ENCODE measurements around the gene VWA7.
A peak's percentile ranks its signal among the peaks of the same experiment; 100 is the strongest.
"Not testable (repeated sequence)": the region's sequence is repeated elsewhere in the genome, so short reads cannot be mapped to it uniquely, and the experiment has no call there.

VWA7 gene

DNA sequence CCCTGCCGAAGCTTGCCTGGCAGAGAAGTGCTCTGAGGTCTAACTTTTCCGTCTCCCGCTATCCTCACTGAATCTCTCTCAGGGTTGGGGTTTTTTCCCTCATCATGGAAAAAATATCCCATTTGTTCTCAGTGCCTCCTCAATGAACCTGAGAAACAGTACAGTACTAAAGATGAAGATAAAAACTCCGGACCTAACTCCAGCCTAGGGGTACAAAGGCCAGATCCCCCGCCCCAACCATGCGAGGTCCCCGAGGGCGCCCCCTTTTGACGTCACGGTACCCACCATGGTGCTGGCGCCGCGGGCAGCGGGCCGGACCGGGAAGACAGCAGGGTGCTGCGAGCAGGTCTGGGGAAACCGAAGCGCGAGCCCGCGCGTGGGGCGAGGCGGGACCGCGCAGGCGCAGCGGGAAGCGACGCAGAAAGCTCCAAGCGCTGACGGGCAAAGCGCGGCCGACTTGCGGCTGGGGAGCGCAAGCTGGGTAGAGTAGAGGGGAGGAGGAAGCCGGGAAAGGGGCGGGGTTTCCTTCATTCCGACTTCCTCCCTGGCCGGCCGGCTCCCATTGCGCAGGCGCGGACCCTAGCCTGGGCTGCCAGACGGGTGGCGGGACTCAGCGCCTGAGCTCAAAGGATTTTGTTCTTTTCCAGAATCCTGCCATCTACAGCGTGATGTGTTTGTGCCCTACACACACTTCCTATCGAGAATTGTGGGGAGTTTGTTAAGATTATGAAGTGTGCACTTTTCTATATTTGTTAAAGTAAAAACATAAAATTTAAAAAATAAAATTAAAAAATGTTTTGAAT, 29.5 kb upstream of the VWA7 start, which contains the start of gene LSM2:
TSS of gene LSM2 (minus strand) at position 497 of the 803 bp plus-strand sequence. CDS start at position 288, 209 bp downstream.
- DNase-seq (ENCODE audit: insufficient read length, low spot score): peak; percentile 89
- TF ChIP-seq, protein P1, sequence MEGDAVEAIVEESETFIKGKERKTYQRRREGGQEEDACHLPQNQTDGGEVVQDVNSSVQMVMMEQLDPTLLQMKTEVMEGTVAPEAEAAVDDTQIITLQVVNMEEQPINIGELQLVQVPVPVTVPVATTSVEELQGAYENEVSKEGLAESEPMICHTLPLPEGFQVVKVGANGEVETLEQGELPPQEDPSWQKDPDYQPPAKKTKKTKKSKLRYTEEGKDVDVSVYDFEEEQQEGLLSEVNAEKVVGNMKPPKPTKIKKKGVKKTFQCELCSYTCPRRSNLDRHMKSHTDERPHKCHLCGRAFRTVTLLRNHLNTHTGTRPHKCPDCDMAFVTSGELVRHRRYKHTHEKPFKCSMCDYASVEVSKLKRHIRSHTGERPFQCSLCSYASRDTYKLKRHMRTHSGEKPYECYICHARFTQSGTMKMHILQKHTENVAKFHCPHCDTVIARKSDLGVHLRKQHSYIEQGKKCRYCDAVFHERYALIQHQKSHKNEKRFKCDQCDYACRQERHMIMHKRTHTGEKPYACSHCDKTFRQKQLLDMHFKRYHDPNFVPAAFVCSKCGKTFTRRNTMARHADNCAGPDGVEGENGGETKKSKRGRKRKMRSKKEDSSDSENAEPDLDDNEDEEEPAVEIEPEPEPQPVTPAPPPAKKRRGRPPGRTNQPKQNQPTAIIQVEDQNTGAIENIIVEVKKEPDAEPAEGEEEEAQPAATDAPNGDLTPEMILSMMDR (IDR thresholded peaks at IDR 0.05; ENCODE audit: insufficient read depth, missing control alignments): no peak
- no peak for FAIRE-seq

DNA sequence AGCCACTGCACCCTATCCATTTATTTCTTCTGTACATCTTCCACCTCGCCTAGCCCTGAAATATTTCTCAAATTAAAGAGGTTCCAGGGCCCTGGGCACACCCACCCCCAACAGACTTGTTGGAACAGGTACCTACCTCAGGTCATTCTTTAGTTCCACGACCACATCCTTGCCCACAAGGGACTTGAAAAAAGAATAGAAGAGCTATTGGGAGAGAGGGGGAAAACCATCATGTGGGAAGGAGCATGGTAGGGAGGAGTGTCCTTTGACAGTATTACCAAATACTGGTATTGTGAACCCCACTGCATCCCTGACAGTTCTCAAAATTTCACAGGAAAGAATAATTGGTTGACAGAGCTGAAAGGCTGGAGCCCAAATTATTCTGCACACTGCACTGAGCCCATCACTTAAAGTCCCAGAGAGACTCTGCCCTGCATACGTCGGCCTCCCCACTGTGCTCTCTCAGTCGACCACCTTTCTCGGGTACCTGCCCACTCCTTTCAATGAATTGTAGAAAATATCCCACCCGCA, 28.9 kb upstream of the VWA7 start:
- DNase-seq (ENCODE audit: insufficient read length, low spot score) (no peak), FAIRE-seq (no peak)
- TF ChIP-seq, protein P1 (IDR thresholded peaks at IDR 0.05; ENCODE audit: insufficient read depth, missing control alignments): no peak

DNA sequence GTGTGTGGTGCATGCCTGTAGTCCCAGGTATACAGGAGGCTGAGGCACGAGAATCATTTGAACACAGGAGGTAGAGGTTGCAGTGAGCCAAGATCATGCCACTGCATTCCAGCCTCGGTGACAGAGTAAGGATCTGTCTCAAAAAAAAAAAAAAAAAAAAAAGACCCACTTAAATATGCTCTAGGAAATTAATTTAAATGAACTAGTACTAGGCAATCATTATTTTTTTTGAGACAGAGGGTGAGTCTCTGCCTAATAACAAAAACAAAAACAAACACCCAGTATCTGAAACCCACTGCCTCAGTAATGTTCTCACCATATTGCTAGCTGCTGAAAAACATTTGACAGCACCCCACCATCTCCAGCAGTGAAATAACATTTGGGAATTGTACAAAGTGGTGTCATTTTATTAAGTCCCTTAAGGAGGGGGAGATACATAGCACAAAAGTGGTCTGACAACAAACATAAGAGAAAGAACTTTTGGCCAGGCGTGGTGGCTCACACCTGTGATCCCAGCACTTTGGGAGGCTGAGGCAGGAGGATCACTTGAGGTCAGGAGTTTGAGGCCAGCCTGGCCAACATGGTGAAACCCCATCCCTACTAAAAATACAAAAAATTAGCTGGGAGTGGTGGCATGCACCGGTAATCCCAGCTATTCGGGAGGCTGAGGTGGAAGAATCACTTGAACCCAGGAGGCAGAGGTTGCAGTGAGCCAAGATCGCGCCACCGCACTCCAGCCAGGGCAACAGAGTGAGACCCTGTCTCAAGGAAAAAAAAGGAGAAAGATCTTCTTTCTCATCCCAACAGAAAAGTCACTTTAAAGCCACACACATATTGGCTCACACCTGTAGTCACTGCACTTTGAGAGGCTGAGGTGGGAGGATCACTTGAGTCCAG, 24.2 kb upstream of the VWA7 start:
- DNase-seq (ENCODE audit: insufficient read length, low spot score); FAIRE-seq: not testable (repeated sequence)

DNA sequence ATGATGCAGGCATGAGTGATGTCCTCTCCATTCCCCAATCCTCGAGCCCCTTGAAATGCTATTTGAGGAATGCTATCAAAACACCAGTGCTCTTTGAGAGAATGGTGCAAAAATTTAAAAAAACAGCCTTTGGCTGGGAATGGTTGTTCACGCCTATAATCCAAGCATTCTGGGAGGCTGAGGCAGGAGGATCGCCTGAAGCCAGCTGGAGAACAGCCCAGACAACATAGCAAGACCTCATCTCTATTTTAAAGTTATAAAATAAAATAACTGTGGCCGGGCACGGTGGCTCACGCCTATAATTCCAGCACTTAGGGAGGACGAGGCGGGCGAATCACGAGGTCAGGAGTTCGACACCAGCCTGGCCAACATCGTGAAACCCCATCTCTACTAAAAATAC, 22.7 kb upstream of the VWA7 start:
- FAIRE-seq (no peak), DNase-seq (ENCODE audit: insufficient read length, low spot score) (no peak)
- TF ChIP-seq, protein P1 (IDR thresholded peaks at IDR 0.05; ENCODE audit: insufficient read depth, missing control alignments): no peak

DNA sequence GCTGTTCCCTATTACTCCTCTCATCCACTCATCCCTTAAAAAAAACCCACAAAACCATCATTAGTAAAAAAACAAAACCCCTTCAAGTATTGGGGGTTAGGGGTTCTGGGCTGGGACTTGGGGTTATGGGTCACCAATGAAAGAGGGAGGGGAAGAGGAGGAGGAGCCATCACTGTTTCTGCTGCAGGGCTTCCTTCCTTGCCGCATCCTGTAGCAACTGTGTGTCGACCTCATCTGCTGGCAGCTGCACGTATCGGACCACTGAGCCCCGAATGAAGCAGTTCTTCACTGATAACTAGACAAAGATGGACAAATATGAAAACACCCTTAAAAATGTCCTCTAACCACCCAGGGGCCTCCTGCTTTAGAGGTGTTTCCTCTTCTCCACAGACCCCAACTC, 20.5 kb upstream of the VWA7 start:
- TF ChIP-seq, protein P1 (IDR thresholded peaks at IDR 0.05; ENCODE audit: insufficient read depth, missing control alignments): no peak
- no peak for FAIRE-seq
- DNase-seq (ENCODE audit: insufficient read length, low spot score): no peak

DNA sequence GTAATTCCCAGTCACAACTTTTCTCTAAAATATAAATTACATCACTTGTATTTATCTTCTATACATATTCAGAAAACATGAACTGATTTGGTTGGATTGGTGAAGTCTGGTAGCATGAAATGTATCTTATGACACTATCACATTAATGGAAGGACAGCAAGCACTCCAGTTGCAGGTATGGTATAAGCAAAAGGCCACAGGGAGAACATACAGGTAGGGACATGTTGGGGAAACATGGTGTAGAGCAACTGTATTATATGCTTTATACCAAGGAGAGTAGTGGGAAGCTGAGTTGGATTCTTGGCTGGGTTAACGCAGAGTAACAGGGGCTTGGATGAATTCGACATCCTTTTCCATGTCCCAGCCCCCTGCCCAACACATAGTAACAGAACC, 19.9 kb upstream of the VWA7 start:
- FAIRE-seq: no peak
- TF ChIP-seq, protein P1 (IDR thresholded peaks at IDR 0.05; ENCODE audit: insufficient read depth, missing control alignments): no peak
- no peak for DNase-seq (ENCODE audit: insufficient read length, low spot score)

DNA sequence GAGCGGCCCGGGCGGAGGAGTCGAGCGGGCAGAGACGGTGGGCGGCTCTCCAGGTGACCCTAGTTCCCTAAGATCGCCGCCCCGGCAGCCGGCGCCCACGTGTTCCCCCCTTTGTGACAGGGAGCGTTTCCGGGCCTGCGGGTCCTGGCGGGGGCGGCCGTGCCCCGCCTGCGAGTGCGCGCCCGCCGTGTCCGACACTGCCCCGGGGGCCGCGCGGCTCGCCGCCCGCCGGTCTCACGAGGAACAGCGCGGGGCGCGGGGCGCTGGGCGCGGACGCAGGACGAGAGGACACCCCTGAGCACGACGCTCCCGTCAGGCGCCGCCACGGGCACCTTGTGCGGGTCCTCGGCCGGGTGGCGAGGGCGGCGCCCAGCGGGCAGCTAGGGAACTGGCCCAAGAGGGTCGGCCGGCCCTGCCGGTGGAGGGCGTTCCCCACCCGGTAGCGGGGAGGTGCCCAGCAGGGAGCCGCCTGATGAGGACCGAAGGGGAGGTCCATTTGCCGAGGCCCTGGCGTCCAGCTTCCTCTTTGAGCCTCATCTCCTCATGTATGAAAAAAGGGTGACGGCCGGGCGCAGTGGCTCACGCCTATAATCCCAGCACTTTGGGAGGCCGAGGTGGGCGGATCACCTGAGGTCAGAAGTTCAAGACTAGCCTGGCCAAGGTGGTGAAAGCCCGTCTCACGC, 18.6 kb upstream of the VWA7 start, which contains the start of gene VARS1:
TSS of gene VARS1 (minus strand) at position 137 of the 683 bp plus-strand sequence. CDS start 535 bp downstream, outside the sequence.
- FAIRE-seq (no peak), DNase-seq (ENCODE audit: insufficient read length, low spot score) (peak; percentile 94)
- TF ChIP-seq, protein P1 (IDR thresholded peaks at IDR 0.05; ENCODE audit: insufficient read depth, missing control alignments): peak; percentile 72
